ENCODE measurements around the gene C1QTNF4. TPM values are rescaled to one million over a fixed set of nuclear protein-coding genes. Genes with fewer than 3 reads are reported as not detected.
"Not testable (repeated sequence)": the region's sequence is repeated elsewhere in the genome, so short reads cannot be mapped to it uniquely, and the experiment has no call there.

C1QTNF4 gene
- total and polyA plus RNA-seq, 9 of the 15 experiments (the other 6 are each of a cell fraction or from before 2014, with no cell fraction given): not detected

GRCh38 chr11:47558695-47559094 lies 35.5 kb downstream of the C1QTNF4 start:
- intact Hi-C loops (cut with micrococcal nuclease): no loop called here
- no peak for FAIRE-seq
- CTCF ChIA-PET (ENCODE audit: low intra/inter-chr PET ratio): no interaction called here

GRCh38 chr11:47557004-47557403 lies 37.2 kb downstream of the C1QTNF4 start:
- H2AFZ ChIP-seq (ENCODE audit: low read depth, low read length); BruUV-seq (replicated peaks); ATAC-seq; FAIRE-seq; H3K4me3 ChIP-seq; H3K27ac ChIP-seq (ENCODE audit: extremely low read depth, low read depth, low read length); H3K36me3 ChIP-seq (ENCODE audit: control insufficient read depth, insufficient read depth, low read length); H3K9me1 ChIP-seq (ENCODE audit: control insufficient read depth, insufficient read depth, low read length); H4K20me1 ChIP-seq (replicated peaks; ENCODE audit: control insufficient read depth, insufficient read depth, low read length); H3K9me3 ChIP-seq (replicated peaks; ENCODE audit: control insufficient read depth, insufficient read depth, low read depth, low read length); H3K9ac ChIP-seq (ENCODE audit: insufficient read depth in 1 of 2, low read depth in 2 of 2, low read length in 2 of 2); DNase-seq (ENCODE audit: extremely low read depth in 1 of 4, low spot score in 3 of 4); intact Hi-C loops (cut with micrococcal nuclease); in situ Hi-C loops (cut with MboI); H3K4me2 ChIP-seq (ENCODE audit: insufficient read depth, low read length); H3K27me3 ChIP-seq (ENCODE audit: control insufficient read depth in 2 of 2, insufficient read depth in 2 of 2, low read length in 2 of 2): not testable (repeated sequence)
- peaks cover 10% of the 10 kb centered on the region for H3K79me2 ChIP-seq (ENCODE audit: control insufficient read depth, insufficient read depth, low read length)
- WGBS (ENCODE audit: insufficient coverage, low coverage, missing lambda C conversion rate): 91% methylated on average over 11 of the region's 12 CpGs
- peaks cover 4 to 11% of the 10 kb centered on the region in 2 experiments; a peak in 4 of 5 replicates for H3K4me1 ChIP-seq (replicated peaks in 1 of 2; ENCODE audit: control insufficient read depth in 2 of 2, insufficient read depth in 2 of 2, low read length in 2 of 2)
- POLR2A ChIA-PET: interaction anchor here (0.6 to 2.5 kb wide), 2 partner anchors 8 to 195 kb away, joined by 4 to 21 read pairs; partner anchors contain the start of gene PTPMT1
- CTCF ChIA-PET (ENCODE audit: low intra/inter-chr PET ratio): interaction anchor here (0.6 kb wide), 1 partner anchor 297 kb away, joined by 3 read pairs; no protein-coding TSS in a partner anchor

More at GRCh38 chr11:47558695-47559094, 35.5 kb downstream of the C1QTNF4 start:
- Histone ChIP-seq H3K9ac (ENCODE audit: insufficient read depth in 1 of 2, low read depth in 2 of 2, low read length in 2 of 2) (no peak overlapping the region), H4K20me1 (replicated peaks; ENCODE audit: control insufficient read depth, insufficient read depth, low read length) (no peaks in the 10 kb centered on the region), H3K36me3 (ENCODE audit: control insufficient read depth, insufficient read depth, low read length) (no peaks in the 10 kb centered on the region), H3K27me3 (ENCODE audit: control insufficient read depth in 2 of 2, insufficient read depth in 2 of 2, low read length in 2 of 2) (no peaks in the 10 kb centered on the region), H3K4me3 (no peak overlapping the region), H3K9me3 (replicated peaks; ENCODE audit: control insufficient read depth, insufficient read depth, low read depth, low read length) (no peaks in the 10 kb centered on the region), H2AFZ (ENCODE audit: low read depth, low read length) (no peak overlapping the region), H3K9me1 (ENCODE audit: control insufficient read depth, insufficient read depth, low read length) (no peaks in the 10 kb centered on the region), H3K4me1 (replicated peaks in 1 of 2; ENCODE audit: control insufficient read depth in 2 of 2, insufficient read depth in 2 of 2, low read length in 2 of 2) (peaks cover 4 to 12% of the 10 kb centered on the region in 2 experiments; a peak in 4 of 5 replicates), H3K27ac (ENCODE audit: extremely low read depth, low read depth, low read length) (no peak overlapping the region), H3K79me2 (ENCODE audit: control insufficient read depth, insufficient read depth, low read length) (no peaks in the 10 kb centered on the region), H3K4me2 (ENCODE audit: insufficient read depth, low read length) (no peak overlapping the region)
- BruUV-seq (replicated peaks): no TSS peak
- POLR2A ChIA-PET: interaction anchor here (0.7 to 1.0 kb wide), 2 partner anchors 16 to 27 kb away, joined by 3 read pairs; no protein-coding TSS in a partner anchor
- 95% methylated on average over 1 of the region's 1 CpG for WGBS (ENCODE audit: insufficient coverage, low coverage, missing lambda C conversion rate)
- no peak for ATAC-seq
- DNase-seq (ENCODE audit: extremely low read depth in 1 of 4, low spot score in 3 of 4): no peak
- in situ Hi-C loops (cut with MboI): no loop called here
- no peak for TF ChIP-seq ZNF764 (CRISPR knock-in tag; IDR thresholded peaks at IDR 0.05; ENCODE audit: low read depth)
- TF ChIP-seq RHOXF2B (CRISPR knock-in tag; conservative IDR thresholded peaks at IDR 0.05): no peak
- no peak for TF ChIP-seq LARP7 (IDR thresholded peaks at IDR 0.05)
- TF ChIP-seq NCOA2 (IDR thresholded peaks at IDR 0.05; ENCODE audit: partially characterized antibody in 2 of 2): peak in 1 of 2 experiments; percentile 95
- no peak for TF ChIP-seq NFE2 (IDR thresholded peaks at IDR 0.05; ENCODE audit: low read depth)
- TF ChIP-seq E2F5 (CRISPR knock-in tag; IDR thresholded peaks at IDR 0.05): no peak
- no peak for TF ChIP-seq BMI1 (IDR thresholded peaks at IDR 0.05; ENCODE audit: low read length)

Measured in K562 (cell line).